Measurements from ENCODE around the gene NOD2. TPM values are rescaled to one million over a fixed set of nuclear protein-coding genes. Genes with fewer than 3 reads are reported as not detected.

The NOD2 gene
- total and polyA plus RNA-seq, 2 of the 13 experiments (the other 11 are each of a cell fraction or from before 2014, with no cell fraction given) = 0.27 to 0.81 TPM

GRCh38 chr16:50736448-50736847 lies 43.0 kb downstream of the NOD2 start (continued):
- TF ChIP-seq, protein P1, sequence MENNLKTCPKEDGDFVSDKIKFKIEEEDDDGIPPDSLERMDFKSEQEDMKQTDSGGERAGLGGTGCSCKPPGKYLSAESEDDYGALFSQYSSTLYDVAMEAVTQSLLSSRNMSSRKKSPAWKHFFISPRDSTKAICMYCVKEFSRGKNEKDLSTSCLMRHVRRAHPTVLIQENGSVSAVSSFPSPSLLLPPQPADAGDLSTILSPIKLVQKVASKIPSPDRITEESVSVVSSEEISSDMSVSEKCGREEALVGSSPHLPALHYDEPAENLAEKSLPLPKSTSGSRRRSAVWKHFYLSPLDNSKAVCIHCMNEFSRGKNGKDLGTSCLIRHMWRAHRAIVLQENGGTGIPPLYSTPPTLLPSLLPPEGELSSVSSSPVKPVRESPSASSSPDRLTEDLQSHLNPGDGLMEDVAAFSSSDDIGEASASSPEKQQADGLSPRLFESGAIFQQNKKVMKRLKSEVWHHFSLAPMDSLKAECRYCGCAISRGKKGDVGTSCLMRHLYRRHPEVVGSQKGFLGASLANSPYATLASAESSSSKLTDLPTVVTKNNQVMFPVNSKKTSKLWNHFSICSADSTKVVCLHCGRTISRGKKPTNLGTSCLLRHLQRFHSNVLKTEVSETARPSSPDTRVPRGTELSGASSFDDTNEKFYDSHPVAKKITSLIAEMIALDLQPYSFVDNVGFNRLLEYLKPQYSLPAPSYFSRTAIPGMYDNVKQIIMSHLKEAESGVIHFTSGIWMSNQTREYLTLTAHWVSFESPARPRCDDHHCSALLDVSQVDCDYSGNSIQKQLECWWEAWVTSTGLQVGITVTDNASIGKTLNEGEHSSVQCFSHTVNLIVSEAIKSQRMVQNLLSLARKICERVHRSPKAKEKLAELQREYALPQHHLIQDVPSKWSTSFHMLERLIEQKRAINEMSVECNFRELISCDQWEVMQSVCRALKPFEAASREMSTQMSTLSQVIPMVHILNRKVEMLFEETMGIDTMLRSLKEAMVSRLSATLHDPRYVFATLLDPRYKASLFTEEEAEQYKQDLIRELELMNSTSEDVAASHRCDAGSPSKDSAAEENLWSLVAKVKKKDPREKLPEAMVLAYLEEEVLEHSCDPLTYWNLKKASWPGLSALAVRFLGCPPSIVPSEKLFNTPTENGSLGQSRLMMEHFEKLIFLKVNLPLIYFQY (CRISPR knock-in tag; IDR thresholded peaks at IDR 0.05; ENCODE audit: borderline replicate concordance) = no peak
- TF ChIP-seq PHF5A (CRISPR knock-in tag; IDR thresholded peaks at IDR 0.05; ENCODE audit: low read depth, unreplicated experiment) (no peak), DNMT1 (CRISPR knock-in tag; IDR thresholded peaks at IDR 0.05) (no peak), ARID4A (CRISPR knock-in tag; IDR thresholded peaks at IDR 0.05; ENCODE audit: borderline replicate concordance) (no peak), TFDP1 (CRISPR knock-in tag; IDR thresholded peaks at IDR 0.05; ENCODE audit: borderline replicate concordance) (no peak), NFRKB (IDR thresholded peaks at IDR 0.05) (no peak), ZNF331 (CRISPR knock-in tag; IDR thresholded peaks at IDR 0.05) (no peak), ZNF569 (CRISPR knock-in tag; IDR thresholded peaks at IDR 0.05; ENCODE audit: borderline replicate concordance) (no peak), ZZZ3 (CRISPR knock-in tag; IDR thresholded peaks at IDR 0.05; ENCODE audit: borderline replicate concordance) (no peak), SP2 (CRISPR knock-in tag; IDR thresholded peaks at IDR 0.05) (no peak), ZNF614 (CRISPR knock-in tag; IDR thresholded peaks at IDR 0.05; ENCODE audit: borderline replicate concordance) (no peak), CHD2 (IDR thresholded peaks at IDR 0.05; ENCODE audit: low read depth, low read length) (no peak)

Data from HepG2 (cell line).